MV-4-11 (cell line): ENCODE results near the gene TENM3.

Experiments used
- DNase-seq: peaks from one replicate; lab custom pipeline; 2025; lab: John Stamatoyannopoulos, UW

Gene TENM3

GRCh38 chr4:182684796-182685195 lies 441.6 kb downstream of the TENM3 start:
- no peak for DNase-seq

- DNase-seq = no peak
Observed at GRCh38 chr4:182688081-182688480, 444.9 kb downstream of the TENM3 start.

GRCh38 chr4:182694551-182694950 lies 451.3 kb downstream of the TENM3 start:
- DNase-seq = no peak

- DNase-seq = no peak
Observed at GRCh38 chr4:182695009-182695408, 451.8 kb downstream of the TENM3 start.

GRCh38 chr4:182695842-182696241 lies 452.6 kb downstream of the TENM3 start:
- DNase-seq = no peak

- DNase-seq = no peak
Observed at GRCh38 chr4:182697094-182697493, 453.9 kb downstream of the TENM3 start.

- DNase-seq = no peak
Observed at GRCh38 chr4:182698212-182698611, 455.0 kb downstream of the TENM3 start.

GRCh38 chr4:182699201-182699600 lies 456.0 kb downstream of the TENM3 start:
- no peak for DNase-seq

- no peak for DNase-seq
Observed at GRCh38 chr4:182699795-182700194, 456.6 kb downstream of the TENM3 start.

- DNase-seq = no peak
Observed at GRCh38 chr4:182700362-182701160, 457.4 kb downstream of the TENM3 start.

- no peak for DNase-seq
Observed at GRCh38 chr4:182704077-182704476, 460.9 kb downstream of the TENM3 start.

- DNase-seq = no peak
Observed at GRCh38 chr4:182704948-182705347, 461.7 kb downstream of the TENM3 start.

- DNase-seq = no peak
Observed at GRCh38 chr4:182705389-182705788, 462.2 kb downstream of the TENM3 start.

- DNase-seq = no peak
Observed at GRCh38 chr4:182711211-182711610, 468.0 kb downstream of the TENM3 start.

GRCh38 chr4:182715548-182715947 lies 472.3 kb downstream of the TENM3 start:
- DNase-seq = no peak

GRCh38 chr4:182716192-182716591 lies 473.0 kb downstream of the TENM3 start:
- DNase-seq = no peak

- DNase-seq = peak; percentile 7
Observed at GRCh38 chr4:182717788-182718583, 474.8 kb downstream of the TENM3 start.

- no peak for DNase-seq
Observed at GRCh38 chr4:182724414-182724813, 481.2 kb downstream of the TENM3 start.

- no peak for DNase-seq
Observed at GRCh38 chr4:182729516-182729915, 486.3 kb downstream of the TENM3 start.

- DNase-seq = no peak
Observed at GRCh38 chr4:182730791-182731190, 487.6 kb downstream of the TENM3 start.

GRCh38 chr4:182736207-182736606 lies 493.0 kb downstream of the TENM3 start:
- DNase-seq = no peak

GRCh38 chr4:182738283-182739047 lies 495.3 kb downstream of the TENM3 start:
- DNase-seq = no peak

GRCh38 chr4:182740256-182740655 lies 497.1 kb downstream of the TENM3 start:
- no peak for DNase-seq
